Upper lobe of left lung (tissue), 6 donors: ENCODE measurements around the gene STON2. TPM values are rescaled to one million over a fixed set of nuclear protein-coding genes. Genes with fewer than 3 reads are reported as not detected.

ENCODE experiments used
- ATAC-seq, 2 donors: fragments of 200-7000 bp; cut with Tn5 transposase; one replicate each; pipeline ENCODE4 v1.9.1; 2022; ENCODE audit warnings: mild to moderate bottlenecking in 2 of 2, moderate library complexity in 2 of 2; ENCODE audit not compliant: low FRiP score in 2 of 2
- DNase-seq, 2 donors: peaks; one replicate each; pipeline ENCODE4 v3.0.0-alpha.2; 2019 to 2020
- H3K27ac ChIP-seq, 4 donors: fragments of 200-600 bp; sonication (generic); one replicate each; pipeline ENCODE4 v1.5.1; 2016 to 2019
- H3K27me3 ChIP-seq, 4 donors: fragments of 200-600 bp; sonication (generic); one replicate each; pipeline ENCODE4 v1.5.1; 2017 to 2019
- H3K36me3 ChIP-seq, 4 donors: fragments of 200-600 bp; sonication (generic); one replicate each; pipeline ENCODE4 v1.5.1; 2016 to 2019
- H3K4me1 ChIP-seq, 4 donors: fragments of 200-600 bp; sonication (generic); one replicate each; pipeline ENCODE4 v1.5.1; 2018 to 2019
- H3K4me3 ChIP-seq, 4 donors: fragments of 200-600 bp; sonication (generic); one replicate each; pipeline ENCODE4 v1.5.1; 2017 to 2019; ENCODE audit warnings: mild to moderate bottlenecking in 2 of 4, moderate library complexity in 1 of 4
- H3K9me3 ChIP-seq, 4 donors: fragments of 200-600 bp; sonication (generic); one replicate each; pipeline ENCODE4 v1.5.1; 2018 to 2019
- CTCF ChIP-seq, 6 experiments: fragments of 450-650 bp in 4 of 6; fragments of 200-600 bp in 2 of 6; sonication (generic) in 2 of 6; IDR thresholded peaks; one replicate each; pipeline ENCODE4 v1.5.1; 2016 to 2019; ENCODE audit warnings: antibody characterized with exemption in 6 of 6
- EP300 ChIP-seq, 4 donors: sonication (generic); formaldehyde crosslinking; IDR thresholded peaks; one replicate each; pipeline ENCODE4 v1.5.1; 2017; ENCODE audit warnings: antibody characterized with exemption in 4 of 4, control low read depth in 2 of 4
- POLR2A ChIP-seq, 4 donors: fragments of 450-650 bp; IDR thresholded peaks; one replicate each; pipeline ENCODE4 v1.5.1; 2016 to 2017; ENCODE audit warnings: antibody characterized with exemption in 4 of 4, mild to moderate bottlenecking in 2 of 4
- POLR2AphosphoS5 ChIP-seq, 2 donors: sonication (generic); formaldehyde crosslinking; IDR thresholded peaks; one replicate each; pipeline ENCODE4 v1.5.1; 2017; ENCODE audit warnings: antibody characterized with exemption in 2 of 2
- WGBS, 2 donors: methylation state at CpG; one replicate each; pipeline ENCODE4 v1.1.5; 2017 to 2018; 5-methylcytosine and 5-hydroxymethylcytosine counted together
- total RNA-seq, 6 donors: library from RNA; depleted of rRNA in 4 of 6; stranded (reverse); fragments of >200 nt in 4 of 6; gene quantifications; one replicate each; pipeline versions ENCODE4 v1.1.0 to v1.2.1, GENCODE V29; 2016 to 2021
- donor health status: DM: no; HTN: no; CAD: no; lungs with moderate emphysema.
- donor health status: DM: no; HTN: yes; CAD: no; lungs with severe emphysema.

The STON2 gene
- total RNA-seq, 6 donors from 2014 or later = 22.3 to 34.8 (median 26.7) TPM

DNA sequence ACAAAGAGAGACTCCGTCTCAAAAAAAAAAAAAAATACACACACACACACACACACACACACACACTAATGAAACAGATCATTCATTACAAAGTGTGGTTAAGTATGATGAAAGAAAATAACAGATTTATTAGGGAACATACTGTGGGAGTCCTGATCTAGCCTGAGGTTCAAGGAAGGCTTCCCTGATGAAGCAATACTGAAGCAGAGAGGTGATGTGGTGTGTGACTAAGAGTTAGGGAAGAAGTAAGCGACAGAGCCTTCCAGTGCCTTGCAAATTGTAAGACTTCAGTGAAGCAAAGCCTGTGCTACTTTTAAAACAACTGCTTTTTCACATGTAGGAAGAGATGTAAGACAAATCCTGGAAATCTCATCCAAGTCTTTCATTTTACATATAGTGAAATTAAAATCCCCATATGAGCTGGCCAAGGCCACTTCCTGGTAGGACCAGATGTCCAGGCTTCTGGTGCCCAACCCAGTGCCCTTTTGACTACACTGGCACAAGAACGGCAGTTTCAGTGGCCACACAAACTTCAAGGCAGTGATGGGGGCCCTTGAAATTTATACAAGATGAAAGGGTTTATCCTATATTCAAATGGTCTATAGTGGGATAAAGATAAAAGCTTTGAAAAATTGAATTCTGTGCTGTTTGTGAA is 86.2 kb downstream of the STON2 start:
- DNase-seq (no peak), ATAC-seq (peak in 1 of 2 donors; percentile 67)
- 70 to 71% methylated on average over 3 of the region's 3 CpGs for WGBS, 2 donors
- Histone ChIP-seq H3K36me3 (no peaks in the 10 kb centered on the region), H3K4me3 (no peak overlapping the region), H3K9me3 (no peaks in the 10 kb centered on the region), H3K27ac (no peak overlapping the region), H3K4me1 (peaks cover 0 to 10% (median 4%) of the 10 kb centered on the region in 4 donors), H3K27me3 (no peaks in the 10 kb centered on the region)
- TF ChIP-seq EP300 (IDR thresholded peaks at IDR 0.05) (no peak), POLR2A (IDR thresholded peaks at IDR 0.05) (no peak), CTCF (IDR thresholded peaks at IDR 0.05) (no peak), POLR2AphosphoS5 (IDR thresholded peaks at IDR 0.05) (no peak)

GRCh38 chr14:81313200-81313599 is 86.9 kb downstream of the STON2 start:
- Histone ChIP-seq H3K9me3 (no peaks in the 10 kb centered on the region), H3K4me1 (peaks cover 0 to 10% (median 4%) of the 10 kb centered on the region in 4 donors), H3K36me3 (no peaks in the 10 kb centered on the region), H3K27ac (no peak overlapping the region), H3K27me3 (no peaks in the 10 kb centered on the region), H3K4me3 (no peak overlapping the region)
- no peak for ATAC-seq
- DNase-seq = no peak
- 80 to 81% methylated on average over 7 of the region's 7 CpGs for WGBS, 2 donors
- TF ChIP-seq POLR2A (IDR thresholded peaks at IDR 0.05) = no peak
- TF ChIP-seq CTCF (IDR thresholded peaks at IDR 0.05) = no peak
- TF ChIP-seq POLR2AphosphoS5 (IDR thresholded peaks at IDR 0.05) = no peak
- no peak for TF ChIP-seq EP300 (IDR thresholded peaks at IDR 0.05)

GRCh38 chr14:81312289-81312876 is 87.7 kb downstream of the STON2 start:
- TF ChIP-seq POLR2A (IDR thresholded peaks at IDR 0.05) (no peak), CTCF (IDR thresholded peaks at IDR 0.05) (no peak), POLR2AphosphoS5 (IDR thresholded peaks at IDR 0.05) (no peak)
- Histone ChIP-seq H3K27ac (no peak overlapping the region), H3K9me3 (no peaks in the 10 kb centered on the region), H3K27me3 (no peaks in the 10 kb centered on the region), H3K4me3 (no peak overlapping the region), H3K4me1 (peaks cover 0 to 10% (median 4%) of the 10 kb centered on the region in 4 donors), H3K36me3 (no peaks in the 10 kb centered on the region)
- ATAC-seq (no peak), DNase-seq (no peak)
- 64 to 80% methylated on average over 3 of the region's 3 CpGs for WGBS, 2 donors

DNA sequence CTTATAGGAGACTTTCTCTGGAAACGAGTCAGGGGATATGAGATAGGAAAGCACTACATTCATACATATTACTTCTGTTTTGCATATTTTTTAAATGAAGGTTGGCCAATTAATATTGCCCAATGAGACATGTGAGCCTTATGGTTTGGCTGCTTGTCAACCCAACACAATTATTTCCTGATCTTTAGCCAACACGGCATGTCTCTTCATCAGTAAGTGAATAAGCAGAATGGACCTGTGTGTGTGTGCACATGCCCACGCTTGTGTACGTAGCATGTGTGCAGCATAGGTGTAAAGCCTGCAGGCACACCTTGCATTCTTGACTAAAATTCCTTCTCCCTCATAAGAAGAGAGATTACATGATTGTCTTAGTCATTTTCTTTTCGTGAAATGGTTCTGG is 88.3 kb downstream of the STON2 start:
- Histone ChIP-seq H3K27ac (no peak overlapping the region), H3K4me3 (no peak overlapping the region), H3K36me3 (no peaks in the 10 kb centered on the region), H3K27me3 (no peaks in the 10 kb centered on the region), H3K4me1 (peaks cover 0 to 10% (median 4%) of the 10 kb centered on the region in 4 donors), H3K9me3 (no peaks in the 10 kb centered on the region)
- ATAC-seq = no peak
- 43 to 64% methylated on average over 5 of the region's 5 CpGs for WGBS, 2 donors
- TF ChIP-seq CTCF (IDR thresholded peaks at IDR 0.05) (no peak), POLR2A (IDR thresholded peaks at IDR 0.05) (no peak)
- DNase-seq = no peak

- Histone ChIP-seq H3K27me3 (no peaks in the 10 kb centered on the region), H3K27ac (no peak overlapping the region), H3K4me3 (no peak overlapping the region), H3K4me1 (peaks cover 0 to 10% (median 4%) of the 10 kb centered on the region in 4 donors), H3K9me3 (no peaks in the 10 kb centered on the region), H3K36me3 (no peaks in the 10 kb centered on the region)
- ATAC-seq = peak in 1 of 2 donors; percentile 42
- 45 to 47% methylated on average over 3 of the region's 3 CpGs for WGBS, 2 donors
- TF ChIP-seq CTCF (IDR thresholded peaks at IDR 0.05) (no peak), POLR2A (IDR thresholded peaks at IDR 0.05) (no peak), POLR2AphosphoS5 (IDR thresholded peaks at IDR 0.05) (no peak), EP300 (IDR thresholded peaks at IDR 0.05) (no peak)
- no peak for DNase-seq
Measured at GRCh38 chr14:81311141-81311540, 89.0 kb downstream of the STON2 start.
